ENCODE measurements around the gene CHI3L1.

The CHI3L1 gene

GRCh38 chr1:203151362-203152157 lies 34.9 kb downstream of the CHI3L1 start:
- no peak for DNase-seq (ENCODE audit: low spot score)

GRCh38 chr1:203150511-203151297 lies 35.8 kb downstream of the CHI3L1 start:
- DNase-seq (ENCODE audit: low spot score): no peak

GRCh38 chr1:203149188-203149840 lies 37.2 kb downstream of the CHI3L1 start:
- no peak for DNase-seq (ENCODE audit: low spot score)

GRCh38 chr1:203148579-203148978 lies 37.9 kb downstream of the CHI3L1 start:
- no peak for DNase-seq (ENCODE audit: low spot score)

GRCh38 chr1:203148127-203148526 lies 38.4 kb downstream of the CHI3L1 start:
- peak; percentile 35 for DNase-seq (ENCODE audit: low spot score)

GRCh38 chr1:203147376-203147775 lies 39.1 kb downstream of the CHI3L1 start:
- no peak for DNase-seq (ENCODE audit: low spot score)

GRCh38 chr1:203146537-203146936 lies 40.0 kb downstream of the CHI3L1 start:
- no peak for DNase-seq (ENCODE audit: low spot score)

GRCh38 chr1:203146042-203146369 lies 40.5 kb downstream of the CHI3L1 start:
- DNase-seq (ENCODE audit: low spot score): no peak

GRCh38 chr1:203145321-203146041 lies 41.0 kb downstream of the CHI3L1 start:
- no peak for DNase-seq (ENCODE audit: low spot score)

GRCh38 chr1:203144661-203145060 lies 41.8 kb downstream of the CHI3L1 start:
- DNase-seq (ENCODE audit: low spot score): no peak

- DNase-seq (ENCODE audit: low spot score): no peak
Observed at GRCh38 chr1:203143641-203144040, 42.9 kb downstream of the CHI3L1 start.

- DNase-seq (ENCODE audit: low spot score): peak; percentile 24
Observed at GRCh38 chr1:203142684-203143408, 43.7 kb downstream of the CHI3L1 start.

GRCh38 chr1:203142124-203142523 lies 44.4 kb downstream of the CHI3L1 start:
- no peak for DNase-seq (ENCODE audit: low spot score)

GRCh38 chr1:203140743-203141520 lies 45.6 kb downstream of the CHI3L1 start:
- no peak for DNase-seq (ENCODE audit: low spot score)

GRCh38 chr1:203139976-203140475 lies 46.5 kb downstream of the CHI3L1 start:
- no peak for DNase-seq (ENCODE audit: low spot score)

- DNase-seq (ENCODE audit: low spot score): no peak
Observed at GRCh38 chr1:203138066-203138465, 48.4 kb downstream of the CHI3L1 start.

GRCh38 chr1:203137324-203137723 lies 49.2 kb downstream of the CHI3L1 start:
- no peak for DNase-seq (ENCODE audit: low spot score)

- peak; percentile 26 for DNase-seq (ENCODE audit: low spot score)
Observed at GRCh38 chr1:203136409-203137042, 50.0 kb downstream of the CHI3L1 start.

GRCh38 chr1:203135636-203136305 lies 50.7 kb downstream of the CHI3L1 start:
- peak; percentile 21 for DNase-seq (ENCODE audit: low spot score)

All from NAMALWA (cell line).